ENCODE measurements around the gene CCNDBP1. TPM values are rescaled to one million over a fixed set of nuclear protein-coding genes. Genes with fewer than 3 reads are reported as not detected.
"Not testable (repeated sequence)": the region's sequence is repeated elsewhere in the genome, so short reads cannot be mapped to it uniquely, and the experiment has no call there.

The CCNDBP1 gene
- total RNA-seq, 1 donor from 2014 or later = 28.2 TPM

GRCh38 chr15:43169888-43170287 lies 15.3 kb upstream of the CCNDBP1 start:
- peaks cover 23% of the 10 kb centered on the region for H3K36me3 Mint-ChIP-seq
- TF ChIP-seq, protein P1, sequence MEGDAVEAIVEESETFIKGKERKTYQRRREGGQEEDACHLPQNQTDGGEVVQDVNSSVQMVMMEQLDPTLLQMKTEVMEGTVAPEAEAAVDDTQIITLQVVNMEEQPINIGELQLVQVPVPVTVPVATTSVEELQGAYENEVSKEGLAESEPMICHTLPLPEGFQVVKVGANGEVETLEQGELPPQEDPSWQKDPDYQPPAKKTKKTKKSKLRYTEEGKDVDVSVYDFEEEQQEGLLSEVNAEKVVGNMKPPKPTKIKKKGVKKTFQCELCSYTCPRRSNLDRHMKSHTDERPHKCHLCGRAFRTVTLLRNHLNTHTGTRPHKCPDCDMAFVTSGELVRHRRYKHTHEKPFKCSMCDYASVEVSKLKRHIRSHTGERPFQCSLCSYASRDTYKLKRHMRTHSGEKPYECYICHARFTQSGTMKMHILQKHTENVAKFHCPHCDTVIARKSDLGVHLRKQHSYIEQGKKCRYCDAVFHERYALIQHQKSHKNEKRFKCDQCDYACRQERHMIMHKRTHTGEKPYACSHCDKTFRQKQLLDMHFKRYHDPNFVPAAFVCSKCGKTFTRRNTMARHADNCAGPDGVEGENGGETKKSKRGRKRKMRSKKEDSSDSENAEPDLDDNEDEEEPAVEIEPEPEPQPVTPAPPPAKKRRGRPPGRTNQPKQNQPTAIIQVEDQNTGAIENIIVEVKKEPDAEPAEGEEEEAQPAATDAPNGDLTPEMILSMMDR (conservative IDR thresholded peaks at IDR 0.05) = no peak
- H3K27ac Mint-ChIP-seq = no peak overlapping the region
- H3K4me1 Mint-ChIP-seq (ENCODE audit: unreplicated experiment) = no peaks in the 10 kb centered on the region
- no peak for DNase-seq (ENCODE audit: extremely low spot score, unreplicated experiment)
- H3K9me3 Mint-ChIP-seq = peaks cover 8% of the 10 kb centered on the region
- H3K4me3 Mint-ChIP-seq = no peak overlapping the region
- H3K27me3 Mint-ChIP-seq = no peaks in the 10 kb centered on the region

DNA sequence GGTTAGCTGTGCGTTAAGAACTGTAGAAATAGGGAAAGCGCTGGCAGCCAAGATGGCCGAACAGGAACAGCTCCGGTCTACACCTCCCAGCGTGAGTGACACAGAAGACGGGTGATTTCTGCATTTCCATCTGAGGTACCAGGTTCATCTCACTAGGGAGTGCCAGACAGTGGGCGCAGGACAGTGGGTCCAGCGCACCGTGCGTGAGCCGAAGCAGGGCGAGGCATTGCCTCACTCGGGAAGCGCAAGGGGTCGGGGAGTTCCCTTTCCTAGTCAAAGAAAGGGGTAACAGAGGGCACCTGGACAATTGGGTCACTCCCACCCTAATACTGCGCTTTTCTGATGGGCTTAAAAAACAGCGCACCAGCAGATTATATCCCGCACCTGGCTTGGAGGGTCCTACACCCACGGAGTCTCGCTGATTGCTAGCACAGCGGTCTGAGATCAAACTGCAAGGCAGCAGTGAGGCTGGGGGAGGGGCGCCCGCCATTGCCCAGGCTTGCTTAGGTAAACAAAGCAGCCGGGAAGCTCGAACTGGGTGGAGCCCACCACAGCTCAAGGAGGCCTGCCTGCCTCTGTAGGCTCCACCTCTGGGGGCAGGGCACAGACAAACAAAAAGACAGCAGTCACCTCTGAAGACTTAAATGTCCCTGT lies 9.4 kb upstream of the CCNDBP1 start:
- not testable (repeated sequence) for H3K4me1 Mint-ChIP-seq (ENCODE audit: unreplicated experiment); DNase-seq (ENCODE audit: extremely low spot score, unreplicated experiment); H3K4me3 Mint-ChIP-seq; H3K27ac Mint-ChIP-seq; H3K27me3 Mint-ChIP-seq; H3K9me3 Mint-ChIP-seq
- peaks cover 20% of the 10 kb centered on the region for H3K36me3 Mint-ChIP-seq

GRCh38 chr15:43177147-43177546 lies 8.1 kb upstream of the CCNDBP1 start:
- not testable (repeated sequence) for DNase-seq (ENCODE audit: extremely low spot score, unreplicated experiment); H3K9me3 Mint-ChIP-seq; H3K27ac Mint-ChIP-seq; H3K4me3 Mint-ChIP-seq; H3K27me3 Mint-ChIP-seq; H3K4me1 Mint-ChIP-seq (ENCODE audit: unreplicated experiment)
- peaks cover 19% of the 10 kb centered on the region for H3K36me3 Mint-ChIP-seq

GRCh38 chr15:43183270-43183669 lies 1.9 kb upstream of the CCNDBP1 start:
- no peak overlapping the region for H3K4me3 Mint-ChIP-seq
- DNase-seq (ENCODE audit: extremely low spot score, unreplicated experiment) = no peak
- H3K9me3 Mint-ChIP-seq = no peaks in the 10 kb centered on the region
- no peak overlapping the region for H3K27ac Mint-ChIP-seq
- H3K4me1 Mint-ChIP-seq (ENCODE audit: unreplicated experiment) = peaks cover 4% of the 10 kb centered on the region
- TF ChIP-seq, protein P1 (conservative IDR thresholded peaks at IDR 0.05) = no peak
- peaks cover 3% of the 10 kb centered on the region for H3K36me3 Mint-ChIP-seq
- H3K27me3 Mint-ChIP-seq = no peaks in the 10 kb centered on the region

GRCh38 chr15:43184407-43185124 lies 637 bp upstream of the CCNDBP1 start:
- TF ChIP-seq, protein P1 (conservative IDR thresholded peaks at IDR 0.05) = no peak
- no peaks in the 10 kb centered on the region for H3K27me3 Mint-ChIP-seq
- peak overlapping the region; percentile 90 for H3K27ac Mint-ChIP-seq
- H3K36me3 Mint-ChIP-seq = peaks cover 6% of the 10 kb centered on the region
- no peaks in the 10 kb centered on the region for H3K9me3 Mint-ChIP-seq
- peak overlapping the region; percentile 95 for H3K4me3 Mint-ChIP-seq
- no peak for DNase-seq (ENCODE audit: extremely low spot score, unreplicated experiment)
- H3K4me1 Mint-ChIP-seq (ENCODE audit: unreplicated experiment) = peaks cover 4% of the 10 kb centered on the region

DNA sequence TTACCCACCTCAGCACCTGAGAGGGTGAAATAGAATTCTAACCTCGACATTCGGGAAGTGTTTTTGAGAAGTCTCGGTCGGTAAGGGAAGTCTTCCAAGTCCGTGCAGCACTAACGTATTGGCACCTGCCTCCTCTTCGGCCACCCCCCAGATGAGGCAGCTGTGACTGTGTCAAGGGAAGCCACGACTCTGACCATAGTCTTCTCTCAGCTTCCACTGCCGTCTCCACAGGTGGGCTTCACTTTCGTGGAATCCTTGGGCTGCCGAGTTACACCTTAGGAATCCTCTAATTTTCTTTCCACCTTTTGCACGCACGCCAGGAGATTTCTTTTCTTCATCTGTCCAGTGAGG lies 775 bp downstream of the CCNDBP1 start:
- TF ChIP-seq, protein P1 (conservative IDR thresholded peaks at IDR 0.05) = peak; percentile 16
- peaks cover 10% of the 10 kb centered on the region for H3K36me3 Mint-ChIP-seq
- H3K27me3 Mint-ChIP-seq = no peaks in the 10 kb centered on the region
- H3K27ac Mint-ChIP-seq = peak overlapping the region; percentile 90
- peaks cover 4% of the 10 kb centered on the region for H3K4me1 Mint-ChIP-seq (ENCODE audit: unreplicated experiment)
- no peaks in the 10 kb centered on the region for H3K9me3 Mint-ChIP-seq
- no peak for DNase-seq (ENCODE audit: extremely low spot score, unreplicated experiment)
- peak overlapping the region; percentile 95 for H3K4me3 Mint-ChIP-seq
